IMR-90 (cell line): ENCODE measurements around the gene PSMG4. TPM values are rescaled to one million over a fixed set of nuclear protein-coding genes. Genes with fewer than 3 reads are reported as not detected.

Experiments used
- ATAC-seq: fragments of 200-7000 bp; cut with Tn5 transposase; 2 replicates; pipeline ENCODE4 v1.9.1; 2020; ENCODE audit warnings: low read depth, mild to moderate bottlenecking, moderate library complexity
- BruUV-seq: library from RNA; stranded (reverse); fragments of 400-500 nt; replicated peaks from 2 replicates; lab custom pipeline; 2021; lab: Mats Ljungman, UMichigan
- CTCF ChIA-PET: fragments of 300-600 bp; formaldehyde crosslinking; extraction: SDS; loops from one replicate; lab custom pipeline; 2021; ENCODE audit warnings: antibody characterized with exemption; lab: Yijun Ruan, JAX
- POLR2A ChIA-PET: fragments of 300-600 bp; sonication (Branson Sonifier 250); formaldehyde crosslinking; loops from one replicate; lab custom pipeline; 2022; ENCODE audit warnings: antibody characterized with exemption; ENCODE audit not compliant: unreplicated experiment; lab: Charles Lee
- DNase-seq: peaks from one replicate; pipeline ENCODE4 v3.0.0; 2013
- H2AFZ ChIP-seq: replicated peaks from 2 replicates; pipeline ENCODE3; 2013; ENCODE audit warnings: low read length, mild to moderate bottlenecking; ENCODE audit not compliant: poor library complexity
- H2AK5ac ChIP-seq: 2 replicates; pipeline ENCODE4 v1.6.1; 2013; ENCODE audit warnings: low read depth, low read length, inconsistent platforms
- H2AK9ac ChIP-seq: replicated peaks from 2 replicates; pipeline ENCODE3; 2013; ENCODE audit warnings: mild to moderate bottlenecking, low read depth, low read length, moderate library complexity; ENCODE audit not compliant: poor library complexity
- H2BK120ac ChIP-seq: 2 replicates; pipeline ENCODE4 v1.6.1; 2013; ENCODE audit warnings: low read depth, low read length, inconsistent platforms
- H2BK15ac ChIP-seq: 3 replicates; pipeline ENCODE4 v1.6.1; 2013; ENCODE audit warnings: low read depth, low read length, inconsistent platforms
- H2BK20ac ChIP-seq: 2 replicates; pipeline ENCODE4 v1.6.1; 2013; ENCODE audit warnings: low read depth, mild to moderate bottlenecking, inconsistent platforms, low read length, moderate library complexity
- H2BK5ac ChIP-seq: 2 replicates; pipeline ENCODE4 v1.6.1; 2013; ENCODE audit warnings: mild to moderate bottlenecking, low read depth, low read length, inconsistent platforms; ENCODE audit not compliant: poor library complexity, severe bottlenecking
- H3K14ac ChIP-seq: replicated peaks from 2 replicates; pipeline ENCODE4 v1.6.1; 2013; ENCODE audit warnings: low read depth, low read length, inconsistent platforms
- H3K18ac ChIP-seq: 2 replicates; pipeline ENCODE4 v1.6.1; 2013; ENCODE audit warnings: low read depth, low read length, control low read depth
- H3K23ac ChIP-seq: 2 replicates; pipeline ENCODE4 v1.6.1; 2013; ENCODE audit warnings: low read depth, low read length, inconsistent platforms
- H3K27ac ChIP-seq: 2 replicates; pipeline ENCODE4 v1.5.1; 2013; ENCODE audit warnings: mild to moderate bottlenecking, control low read depth, low read length; ENCODE audit not compliant: insufficient read depth
- H3K27me3 ChIP-seq: 2 replicates; pipeline ENCODE4 v1.6.1; 2013; ENCODE audit warnings: low read length; ENCODE audit not compliant: control insufficient read depth, insufficient read depth
- H3K36me3 ChIP-seq: 2 replicates; pipeline ENCODE4 v1.6.1; 2013; ENCODE audit warnings: low read length, mixed read lengths; ENCODE audit not compliant: control insufficient read depth, insufficient read depth
- H3K4ac ChIP-seq: 2 replicates; pipeline ENCODE4 v1.6.1; 2013; ENCODE audit warnings: low read depth, low read length, inconsistent platforms
- H3K4me1 ChIP-seq: 2 replicates; pipeline ENCODE4 v1.6.1; 2013; ENCODE audit warnings: low read length, mixed read lengths; ENCODE audit not compliant: control insufficient read depth, insufficient read depth
- H3K4me2 ChIP-seq: 2 replicates; pipeline ENCODE4 v1.6.1; 2013; ENCODE audit warnings: low read depth, mild to moderate bottlenecking, control low read depth, low read length, moderate library complexity
- H3K4me3 ChIP-seq: 2 replicates; pipeline ENCODE4 v1.5.1; 2013; ENCODE audit warnings: low read depth, mild to moderate bottlenecking, control low read depth, low read length, moderate library complexity; ENCODE audit not compliant: insufficient read depth
- H3K56ac ChIP-seq: 2 replicates; pipeline ENCODE4 v1.6.1; 2013; ENCODE audit warnings: low read length, inconsistent platforms; ENCODE audit not compliant: insufficient read depth; ENCODE audit errors: extremely low read depth
- H3K79me1 ChIP-seq, 2 experiments: 2 replicates each; pipeline ENCODE4 v1.6.1; 2013; ENCODE audit warnings: low read length in 2 of 2, inconsistent platforms in 1 of 2, low read depth in 1 of 2
- H3K9ac ChIP-seq: 2 replicates; pipeline ENCODE4 v1.6.1; 2013; ENCODE audit warnings: low read depth, low read length, control low read depth
- H3K9me1 ChIP-seq: 2 replicates; pipeline ENCODE4 v1.6.1; 2013; ENCODE audit warnings: low read length, inconsistent platforms; ENCODE audit not compliant: insufficient read depth
- H3K9me3 ChIP-seq: 2 replicates; pipeline ENCODE4 v1.6.1; 2013; ENCODE audit warnings: low read length; ENCODE audit not compliant: control insufficient read depth, insufficient read depth
- H4K20me1 ChIP-seq: 2 replicates; pipeline ENCODE4 v1.6.1; 2013; ENCODE audit warnings: low read length, inconsistent platforms; ENCODE audit not compliant: insufficient read depth
- H4K5ac ChIP-seq: 2 replicates; pipeline ENCODE4 v1.6.1; 2013; ENCODE audit warnings: mild to moderate bottlenecking, low read depth, low read length, control low read depth
- H4K8ac ChIP-seq, 2 experiments: 2 replicates each; pipeline ENCODE4 v1.6.1; 2013; ENCODE audit warnings: low read depth in 2 of 2, low read length in 2 of 2, control low read depth in 1 of 2, inconsistent platforms in 1 of 2
- H4K91ac ChIP-seq: 2 replicates; pipeline ENCODE4 v1.6.1; 2013; ENCODE audit warnings: low read depth, low read length, inconsistent platforms; ENCODE audit not compliant: insufficient read depth
- BHLHE40 ChIP-seq: fragments of 150-350 bp; IDR thresholded peaks from 2 replicates; pipeline ENCODE4 v1.6.1; 2016; ENCODE audit warnings: mild to moderate bottlenecking, low read depth, low read length
- CEBPB ChIP-seq: IDR thresholded peaks from 2 replicates; pipeline ENCODE4 v1.6.1; 2012; ENCODE audit warnings: low read depth, low read length, improper control_type of control experiment
- CHD1 ChIP-seq: IDR thresholded peaks from 2 replicates; pipeline ENCODE4 v1.6.1; 2012; ENCODE audit warnings: low read depth, low read length, improper control_type of control experiment
- FOS ChIP-seq: fragments of 150-350 bp; IDR thresholded peaks from 2 replicates; pipeline ENCODE4 v1.6.1; 2016; ENCODE audit warnings: low read depth, low read length
- MAFK ChIP-seq: IDR thresholded peaks from 2 replicates; pipeline ENCODE4 v1.6.1; 2012; ENCODE audit warnings: low read depth, low read length, improper control_type of control experiment
- MAZ ChIP-seq: IDR thresholded peaks from 2 replicates; pipeline ENCODE4 v1.6.1; 2012; ENCODE audit warnings: low read depth, mild to moderate bottlenecking, low read length, improper control_type of control experiment, moderate library complexity, borderline replicate concordance
- MXI1 ChIP-seq: IDR thresholded peaks from 2 replicates; pipeline ENCODE4 v1.6.1; 2012; ENCODE audit warnings: low read depth, mild to moderate bottlenecking, low read length, moderate library complexity, borderline replicate concordance
- NFE2L2 ChIP-seq: fragments of 150-350 bp; IDR thresholded peaks from 2 replicates; pipeline ENCODE4 v1.6.1; 2016; ENCODE audit warnings: low read depth, mild to moderate bottlenecking, low read length
- POLR2A ChIP-seq: IDR thresholded peaks from 2 replicates; pipeline ENCODE4 v1.6.1; 2012; ENCODE audit warnings: mild to moderate bottlenecking, low read depth, low read length
- RAD21 ChIP-seq: IDR thresholded peaks from 2 replicates; pipeline ENCODE4 v1.6.1; 2012; ENCODE audit warnings: low read length, improper control_type of control experiment
- RCOR1 ChIP-seq: IDR thresholded peaks from 2 replicates; pipeline ENCODE4 v1.6.1; 2012; ENCODE audit warnings: mild to moderate bottlenecking, low read length, improper control_type of control experiment; ENCODE audit not compliant: insufficient replicate concordance
- RFX5 ChIP-seq: IDR thresholded peaks from 2 replicates; pipeline ENCODE4 v1.8.0; 2012; ENCODE audit warnings: low read depth, mild to moderate bottlenecking, low read length, moderate library complexity
- SMC3 ChIP-seq: fragments of 150-350 bp; IDR thresholded peaks from 2 replicates; pipeline ENCODE4 v1.6.1; 2016; ENCODE audit warnings: low read depth, mild to moderate bottlenecking, antibody characterized with exemption, low read length, moderate library complexity
- WGBS, 2 experiments: methylation state at CpG; one replicate each; pipeline versions ENCODE4 v1.1.5 to v1.1.7; 2013; ENCODE audit warnings: missing lambda C conversion rate in 2 of 2; ENCODE audit not compliant: insufficient read length in 1 of 2; ENCODE audit errors: extremely low coverage in 2 of 2; 5-methylcytosine and 5-hydroxymethylcytosine counted together
- dilution Hi-C: fragments of 300-500 bp; cut with HindIII; formaldehyde crosslinking; loops from one replicate; pipeline ENCODE4 v1.14.3; 2018; ENCODE audit warnings: low sequenced_read_pairs; ENCODE audit not compliant: unreplicated experiment
- in situ Hi-C: fragments of 300-500 bp; cut with MboI; formaldehyde crosslinking; loops from 3 replicates; pipeline ENCODE4 v1.14.3; 2019; ENCODE audit warnings: low sequenced_read_pairs, inconsistent platforms, mixed read lengths
- intact Hi-C: fragments of 100-400 bp; cut with micrococcal nuclease; formaldehyde crosslinking; loops from 2 replicates; pipeline ENCODE4 v1.10.0; 2022
- polyA plus RNA-seq, 3 experiments: library from polyadenylated mRNA; depleted of rRNA; stranded (reverse); fragments of >200 nt; gene quantifications; 2 replicates each; pipeline ENCODE4 v1.2.3, GENCODE V29; 2012; ENCODE audit warnings: low replicate concordance in 1 of 3
- total RNA-seq: library from RNA; depleted of rRNA; stranded (reverse); fragments of >200 nt; gene quantifications from 2 replicates; pipeline ENCODE4 v1.2.3, GENCODE V29; 2012
- TF ChIP-seq, protein P1 (sequence below): fragments of 150-350 bp; IDR thresholded peaks from 2 replicates; pipeline ENCODE4 v1.6.1; 2016; ENCODE audit warnings: low read depth, mild to moderate bottlenecking, low read length, moderate library complexity, borderline replicate concordance
- TF ChIP-seq, protein P2 (sequence below): fragments of 150-350 bp; IDR thresholded peaks from 2 replicates; pipeline ENCODE4 v1.6.1; 2017; ENCODE audit warnings: mild to moderate bottlenecking, antibody characterized with exemption, low read length, low read depth
- TF ChIP-seq, protein P3 (sequence below): conservative IDR thresholded peaks from 2 replicates; pipeline ENCODE4 v1.5.1; 2012; ENCODE audit warnings: mild to moderate bottlenecking, low read depth, low read length, improper control_type of control experiment

Gene PSMG4
- total and polyA plus RNA-seq, 2 of the 4 experiments (the other 2 are of a cell fraction): 5.6 to 13.4 TPM

DNA sequence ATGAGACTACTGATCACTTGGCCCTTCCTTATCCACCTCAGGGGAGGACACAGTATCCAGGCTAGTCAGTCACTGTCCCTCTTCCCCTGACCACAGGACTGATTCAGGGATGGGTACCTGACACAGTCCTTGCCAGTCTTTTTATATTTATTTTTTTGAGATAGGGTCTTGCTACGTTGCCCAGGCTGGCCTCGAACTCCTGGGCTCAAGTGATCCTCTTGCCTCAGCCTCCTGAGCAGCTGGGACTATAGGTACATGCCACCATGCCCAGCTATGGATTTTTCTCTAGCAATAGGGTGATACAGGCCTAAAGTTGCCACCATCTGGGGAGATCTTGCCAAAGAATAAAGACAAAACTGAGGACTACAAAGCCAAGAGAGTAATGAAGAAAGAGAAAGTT lies 41.5 kb upstream of the PSMG4 start:
- no peak overlapping the region for H2AK5ac ChIP-seq
- no peak overlapping the region for H3K4me3 ChIP-seq
- WGBS, 2 experiments: 60% methylated on average over 1 of the region's 2 CpGs; no CpG with 5 or more reads in 1 of the 2 experiments
- no peak overlapping the region for H3K18ac ChIP-seq
- H2BK20ac ChIP-seq: no peak overlapping the region
- ChIA-PET POLR2A (no interaction called here), CTCF (no interaction called here)
- no peaks in the 10 kb centered on the region for H3K9me3 ChIP-seq
- H3K27me3 ChIP-seq: peaks cover 30% of the 10 kb centered on the region
- H2BK5ac ChIP-seq: no peak overlapping the region
- H2AK9ac ChIP-seq: no peak overlapping the region
- TF ChIP-seq MAZ (no peak), RFX5 (no peak), MAFK (no peak), SMC3 (no peak), RCOR1 (no peak), CHD1 (no peak), POLR2A (no peak), CEBPB (no peak), RAD21 (no peak), FOS (no peak), MXI1 (no peak), BHLHE40 (no peak), NFE2L2 (no peak)
- TF ChIP-seq, protein P1, sequence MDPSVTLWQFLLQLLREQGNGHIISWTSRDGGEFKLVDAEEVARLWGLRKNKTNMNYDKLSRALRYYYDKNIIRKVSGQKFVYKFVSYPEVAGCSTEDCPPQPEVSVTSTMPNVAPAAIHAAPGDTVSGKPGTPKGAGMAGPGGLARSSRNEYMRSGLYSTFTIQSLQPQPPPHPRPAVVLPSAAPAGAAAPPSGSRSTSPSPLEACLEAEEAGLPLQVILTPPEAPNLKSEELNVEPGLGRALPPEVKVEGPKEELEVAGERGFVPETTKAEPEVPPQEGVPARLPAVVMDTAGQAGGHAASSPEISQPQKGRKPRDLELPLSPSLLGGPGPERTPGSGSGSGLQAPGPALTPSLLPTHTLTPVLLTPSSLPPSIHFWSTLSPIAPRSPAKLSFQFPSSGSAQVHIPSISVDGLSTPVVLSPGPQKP: no peak
- TF ChIP-seq, protein P2, sequence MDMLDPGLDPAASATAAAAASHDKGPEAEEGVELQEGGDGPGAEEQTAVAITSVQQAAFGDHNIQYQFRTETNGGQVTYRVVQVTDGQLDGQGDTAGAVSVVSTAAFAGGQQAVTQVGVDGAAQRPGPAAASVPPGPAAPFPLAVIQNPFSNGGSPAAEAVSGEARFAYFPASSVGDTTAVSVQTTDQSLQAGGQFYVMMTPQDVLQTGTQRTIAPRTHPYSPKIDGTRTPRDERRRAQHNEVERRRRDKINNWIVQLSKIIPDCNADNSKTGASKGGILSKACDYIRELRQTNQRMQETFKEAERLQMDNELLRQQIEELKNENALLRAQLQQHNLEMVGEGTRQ: no peak
- TF ChIP-seq, protein P3, sequence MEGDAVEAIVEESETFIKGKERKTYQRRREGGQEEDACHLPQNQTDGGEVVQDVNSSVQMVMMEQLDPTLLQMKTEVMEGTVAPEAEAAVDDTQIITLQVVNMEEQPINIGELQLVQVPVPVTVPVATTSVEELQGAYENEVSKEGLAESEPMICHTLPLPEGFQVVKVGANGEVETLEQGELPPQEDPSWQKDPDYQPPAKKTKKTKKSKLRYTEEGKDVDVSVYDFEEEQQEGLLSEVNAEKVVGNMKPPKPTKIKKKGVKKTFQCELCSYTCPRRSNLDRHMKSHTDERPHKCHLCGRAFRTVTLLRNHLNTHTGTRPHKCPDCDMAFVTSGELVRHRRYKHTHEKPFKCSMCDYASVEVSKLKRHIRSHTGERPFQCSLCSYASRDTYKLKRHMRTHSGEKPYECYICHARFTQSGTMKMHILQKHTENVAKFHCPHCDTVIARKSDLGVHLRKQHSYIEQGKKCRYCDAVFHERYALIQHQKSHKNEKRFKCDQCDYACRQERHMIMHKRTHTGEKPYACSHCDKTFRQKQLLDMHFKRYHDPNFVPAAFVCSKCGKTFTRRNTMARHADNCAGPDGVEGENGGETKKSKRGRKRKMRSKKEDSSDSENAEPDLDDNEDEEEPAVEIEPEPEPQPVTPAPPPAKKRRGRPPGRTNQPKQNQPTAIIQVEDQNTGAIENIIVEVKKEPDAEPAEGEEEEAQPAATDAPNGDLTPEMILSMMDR: no peak
- H3K9ac ChIP-seq: no peak overlapping the region
- no peak overlapping the region for H2BK120ac ChIP-seq
- H3K9me1 ChIP-seq: no peaks in the 10 kb centered on the region
- no peaks in the 10 kb centered on the region for H3K36me3 ChIP-seq
- dilution Hi-C loops (no loop called here), intact Hi-C loops (no loop called here), in situ Hi-C loops (no loop called here)
- H3K79me1 ChIP-seq: no peaks in the 10 kb centered on the region
- H4K91ac ChIP-seq: no peak overlapping the region
- H4K8ac ChIP-seq: no peak overlapping the region
- no peak overlapping the region for H2AFZ ChIP-seq
- no peaks in the 10 kb centered on the region for H4K20me1 ChIP-seq
- ATAC-seq (no peak), DNase-seq (no peak)
- no peak overlapping the region for H4K5ac ChIP-seq
- peaks cover 2% of the 10 kb centered on the region for H3K4me1 ChIP-seq
- no peak overlapping the region for H3K4me2 ChIP-seq
- no peak overlapping the region for H2BK15ac ChIP-seq
- H3K4ac ChIP-seq: no peak overlapping the region
- no peak overlapping the region for H3K23ac ChIP-seq
- no TSS peak for BruUV-seq
- no peak overlapping the region for H3K14ac ChIP-seq
- H3K27ac ChIP-seq: no peak overlapping the region
- no peak overlapping the region for H3K56ac ChIP-seq
